ENCODE measurements around the gene CYB5R4. TPM values are rescaled to one million over a fixed set of nuclear protein-coding genes. Genes with fewer than 3 reads are reported as not detected.

CYB5R4 gene
- total RNA-seq, 1 experiment from 2014 or later: 24.0 TPM

GRCh38 chr6:83867527-83868161 is 8.2 kb downstream of the CYB5R4 start:
- H3K9ac ChIP-seq (ENCODE audit: low read length): no peak overlapping the region
- H3K4me1 ChIP-seq (ENCODE audit: control insufficient read depth in 1 of 2, insufficient read depth in 2 of 2, low read length in 2 of 2): peaks cover 0 to 8% of the 10 kb centered on the region in 2 experiments; a peak in 1 of 4 replicates
- H3K36me3 ChIP-seq (ENCODE audit: control insufficient read depth in 1 of 2, insufficient read depth in 2 of 2, low read length in 2 of 2): peaks cover 0 to 21% of the 10 kb centered on the region in 2 experiments; a peak in 1 of 4 replicates
- H3K27ac ChIP-seq (ENCODE audit: low read depth, low read length): no peak overlapping the region
- TF ChIP-seq YY1 (IDR thresholded peaks at IDR 0.05; ENCODE audit: extremely low read depth, insufficient replicate concordance, low read depth, low read length): no peak
- no peak for TF ChIP-seq TCF7L2 (IDR thresholded peaks at IDR 0.05; ENCODE audit: borderline replicate concordance, extremely low read depth, insufficient read depth, insufficient read length)
- TF ChIP-seq POLR2A (IDR thresholded peaks at IDR 0.05; ENCODE audit: borderline replicate concordance, extremely low read depth, insufficient read depth, insufficient read length): no peak
- TF ChIP-seq CBX3 (IDR thresholded peaks at IDR 0.05; ENCODE audit: low read depth): peak; percentile 65; the same call in 1 of the 2 replicates
- TF ChIP-seq EZH2phosphoT487 (IDR thresholded peaks at IDR 0.05; ENCODE audit: borderline replicate concordance): no peak
- no peak for TF ChIP-seq MAX (IDR thresholded peaks at IDR 0.05)
- no peak for ATAC-seq
- intact Hi-C loops (cut with micrococcal nuclease): no loop called here
- no peaks in the 10 kb centered on the region for H4K20me1 ChIP-seq (ENCODE audit: insufficient read depth)
- no TSS peak for BruUV-seq (replicated peaks)
- ChIA-PET RAD21 (ENCODE audit: low non-redundant PET in 1 of 2, low total read pairs in 2 of 2, uncharacterized antibody in 2 of 2, unreplicated experiment in 2 of 2) (no interaction called here), POLR2A (no interaction called here), CTCF (no interaction called here)
- H3K27me3 ChIP-seq (ENCODE audit: insufficient read depth, low read length): no peaks in the 10 kb centered on the region
- H3K9me2 ChIP-seq (ENCODE audit: insufficient read depth): no peaks in the 10 kb centered on the region
- H3K4me2 ChIP-seq (ENCODE audit: low read length): no peak overlapping the region
- H3K79me2 ChIP-seq (ENCODE audit: insufficient read depth, low read length): peaks cover 4% of the 10 kb centered on the region; the same call in 1 of the 2 replicates
- H3K9me3 ChIP-seq (ENCODE audit: control insufficient read depth in 1 of 2, insufficient read depth in 1 of 2, low read depth in 1 of 2, low read length in 2 of 2): peaks cover 0 to 4% of the 10 kb centered on the region in 2 experiments; a peak in 1 of 4 replicates
- no peak overlapping the region for H2AFZ ChIP-seq (ENCODE audit: low read depth, low read length, poor library complexity, severe bottlenecking)
- peak; percentile 21 for DNase-seq (ENCODE audit: low read depth, low spot score)
- H3K4me3 ChIP-seq (replicated peaks in 1 of 2; ENCODE audit: low read depth in 1 of 2, low read length in 2 of 2): no peak overlapping the region

GRCh38 chr6:83868639-83869038 is 9.2 kb downstream of the CYB5R4 start:
- Histone ChIP-seq H3K9ac (ENCODE audit: low read length) (no peak overlapping the region), H3K36me3 (ENCODE audit: control insufficient read depth in 1 of 2, insufficient read depth in 2 of 2, low read length in 2 of 2) (peaks cover 0 to 21% of the 10 kb centered on the region in 2 experiments; a peak in 1 of 4 replicates), H3K79me2 (ENCODE audit: insufficient read depth, low read length) (0 out of 2 replicates have a peak, but pooled peaks cover 5% of the 10 kb centered on the region), H3K4me1 (ENCODE audit: control insufficient read depth in 1 of 2, insufficient read depth in 2 of 2, low read length in 2 of 2) (peaks cover 0 to 8% of the 10 kb centered on the region in 2 experiments; a peak in 1 of 4 replicates), H3K9me3 (ENCODE audit: control insufficient read depth in 1 of 2, insufficient read depth in 1 of 2, low read depth in 1 of 2, low read length in 2 of 2) (peaks cover 0 to 4% of the 10 kb centered on the region in 2 experiments; a peak in 1 of 4 replicates), H4K20me1 (ENCODE audit: insufficient read depth) (no peaks in the 10 kb centered on the region), H3K4me3 (replicated peaks in 1 of 2; ENCODE audit: low read depth in 1 of 2, low read length in 2 of 2) (no peak overlapping the region), H3K9me2 (ENCODE audit: insufficient read depth) (no peaks in the 10 kb centered on the region), H3K4me2 (ENCODE audit: low read length) (no peak overlapping the region), H3K27me3 (ENCODE audit: insufficient read depth, low read length) (no peaks in the 10 kb centered on the region), H2AFZ (ENCODE audit: low read depth, low read length, poor library complexity, severe bottlenecking) (no peak overlapping the region), H3K27ac (ENCODE audit: low read depth, low read length) (no peak overlapping the region)
- ChIA-PET CTCF (no interaction called here), POLR2A (no interaction called here), RAD21 (ENCODE audit: low non-redundant PET in 1 of 2, low total read pairs in 2 of 2, uncharacterized antibody in 2 of 2, unreplicated experiment in 2 of 2) (no interaction called here)
- TF ChIP-seq FOSL1 (IDR thresholded peaks at IDR 0.05; ENCODE audit: low read depth): 0 out of 2 replicates have a peak, but pooled peaks have one; percentile 25
- no peak for TF ChIP-seq RAD21 (IDR thresholded peaks at IDR 0.05; ENCODE audit: low read depth)
- intact Hi-C loops (cut with micrococcal nuclease): no loop called here
- ATAC-seq (no peak), DNase-seq (ENCODE audit: low read depth, low spot score) (no peak)
- no TSS peak for BruUV-seq (replicated peaks)

Measured in HCT116 (cell line).